Skeletal muscle cell (primary cell): ENCODE results near the gene NT5C2.
"Not testable (repeated sequence)": the region's sequence is repeated elsewhere in the genome, so short reads cannot be mapped to it uniquely, and the experiment has no call there.

ENCODE experiments used
- DNase-seq: peaks from one replicate; pipeline ENCODE4 v3.0.0-alpha.2; 2010; ENCODE audit warnings: low read depth
- H3K4me3 ChIP-seq: 2 replicates; pipeline ENCODE4 v1.5.1; 2011; ENCODE audit warnings: low read depth, mild to moderate bottlenecking, control low read depth, low read length, moderate library complexity

The NT5C2 gene

GRCh38 chr10:103072891-103073290 lies 120.2 kb downstream of the NT5C2 start:
- H3K4me3 ChIP-seq, result no peak overlapping the region
- DNase-seq, result no peak

GRCh38 chr10:103072276-103072675 lies 120.8 kb downstream of the NT5C2 start:
- no peak for DNase-seq
- no peak overlapping the region for H3K4me3 ChIP-seq

GRCh38 chr10:103069453-103070331 lies 123.4 kb downstream of the NT5C2 start:
- DNase-seq, result peak; percentile 5
- no peak overlapping the region for H3K4me3 ChIP-seq

GRCh38 chr10:103067956-103068355 lies 125.1 kb downstream of the NT5C2 start:
- DNase-seq, result no peak

GRCh38 chr10:103067484-103067883 lies 125.6 kb downstream of the NT5C2 start:
- DNase-seq, result no peak
- no peak overlapping the region for H3K4me3 ChIP-seq

More at GRCh38 chr10:103067956-103068355, 125.1 kb downstream of the NT5C2 start:
- no peak overlapping the region for H3K4me3 ChIP-seq

- not testable (repeated sequence) for H3K4me3 ChIP-seq, DNase-seq
These were observed 126.0 kb downstream of the NT5C2 start for GRCh38 chr10:103067099-103067477.

GRCh38 chr10:103066141-103067098 lies 126.7 kb downstream of the NT5C2 start:
- DNase-seq, result no peak
- H3K4me3 ChIP-seq, result no peak overlapping the region

GRCh38 chr10:103064956-103065355 lies 128.1 kb downstream of the NT5C2 start:
- no peak for DNase-seq
- H3K4me3 ChIP-seq, result no peak overlapping the region

GRCh38 chr10:103062854-103063590 lies 130.1 kb downstream of the NT5C2 start:
- no peak overlapping the region for H3K4me3 ChIP-seq
- no peak for DNase-seq

- H3K4me3 ChIP-seq, result no peak overlapping the region
- DNase-seq, result no peak
These were observed 132.5 kb downstream of the NT5C2 start for GRCh38 chr10:103060575-103060974.

GRCh38 chr10:103058034-103058433 lies 135.0 kb downstream of the NT5C2 start:
- H3K4me3 ChIP-seq, result no peak overlapping the region
- no peak for DNase-seq

- DNase-seq, result no peak
- no peak overlapping the region for H3K4me3 ChIP-seq
These were observed 138.0 kb downstream of the NT5C2 start for GRCh38 chr10:103055105-103055504.

GRCh38 chr10:103054621-103055020 lies 138.5 kb downstream of the NT5C2 start:
- no peak overlapping the region for H3K4me3 ChIP-seq
- DNase-seq, result no peak

- H3K4me3 ChIP-seq, result peak overlapping the region; percentile 26
- peak; percentile 21 for DNase-seq
These were observed 139.2 kb downstream of the NT5C2 start for GRCh38 chr10:103053659-103054581.

GRCh38 chr10:103049237-103049636 lies 143.8 kb downstream of the NT5C2 start:
- no peak for DNase-seq
- H3K4me3 ChIP-seq, result no peak overlapping the region

- no peak for DNase-seq
- H3K4me3 ChIP-seq, result no peak overlapping the region
These were observed 145.7 kb downstream of the NT5C2 start for GRCh38 chr10:103047381-103047780.

GRCh38 chr10:103045961-103046360 lies 147.1 kb downstream of the NT5C2 start:
- DNase-seq, result no peak
- no peak overlapping the region for H3K4me3 ChIP-seq

GRCh38 chr10:103044942-103045489 lies 148.1 kb downstream of the NT5C2 start:
- no peak overlapping the region for H3K4me3 ChIP-seq
- DNase-seq, result no peak
